NCI-H82 (cell line): ENCODE measurements around the gene PDIK1L.

Experiments used
- DNase-seq: peaks from one replicate; lab custom pipeline; 2025; lab: John Stamatoyannopoulos, UW

Gene PDIK1L

GRCh38 chr1:26155370-26156284, 44.0 kb downstream of the PDIK1L start:
- peak; percentile 29 for DNase-seq

GRCh38 chr1:26156285-26157038, 44.8 kb downstream of the PDIK1L start:
- DNase-seq = peak; percentile 78

- no peak for DNase-seq
Observed at GRCh38 chr1:26158271-26158907, 46.8 kb downstream of the PDIK1L start.

- no peak for DNase-seq
Observed at GRCh38 chr1:26158908-26159742, 47.5 kb downstream of the PDIK1L start, which contains the start of gene FAM110D. FAM110D (plus strand) TSS chr1:26159079; CDS start chr1:26161292, 2,213 bp downstream.

- no peak for DNase-seq
Observed at GRCh38 chr1:26159743-26160039, 48.1 kb downstream of the PDIK1L start.

GRCh38 chr1:26160527-26161414, 49.1 kb downstream of the PDIK1L start:
- no peak for DNase-seq

- DNase-seq = peak; percentile 49
Observed at GRCh38 chr1:26161415-26162219, 50.0 kb downstream of the PDIK1L start.

- no peak for DNase-seq
Observed at GRCh38 chr1:26162220-26162709, 50.6 kb downstream of the PDIK1L start.

- no peak for DNase-seq
Observed at GRCh38 chr1:26163684-26164035, 52.0 kb downstream of the PDIK1L start.

GRCh38 chr1:26164036-26164860, 52.6 kb downstream of the PDIK1L start:
- DNase-seq = peak; percentile 74

- peak; percentile 72 for DNase-seq
Observed at GRCh38 chr1:26164861-26165842, 53.5 kb downstream of the PDIK1L start.

GRCh38 chr1:26166719-26167281, 55.2 kb downstream of the PDIK1L start:
- DNase-seq = no peak

GRCh38 chr1:26168410-26169197, 57.0 kb downstream of the PDIK1L start, which contains the start of gene C1orf232:
C1orf232 (minus strand) TSS chr1:26168963; CDS start chr1:26168499, 464 bp downstream.
- peak; percentile 69 for DNase-seq

GRCh38 chr1:26169198-26169554, 57.6 kb downstream of the PDIK1L start:
- DNase-seq = no peak

GRCh38 chr1:26169669-26170471, 58.2 kb downstream of the PDIK1L start, which contains the start of gene ZNF593:
ZNF593 (plus strand) TSS chr1:26169908; CDS start chr1:26169984, 76 bp downstream.
- peak; percentile 96 for DNase-seq
